Measurements from ENCODE around the gene SLC43A1. TPM values are rescaled to one million over a fixed set of nuclear protein-coding genes. Genes with fewer than 3 reads are reported as not detected.
"Not testable (repeated sequence)": the region's sequence is repeated elsewhere in the genome, so short reads cannot be mapped to it uniquely, and the experiment has no call there.

SLC43A1 gene
- total RNA-seq, 6 experiments from 2014 or later: 3.1 to 4.7 (median 4.3) TPM

DNA sequence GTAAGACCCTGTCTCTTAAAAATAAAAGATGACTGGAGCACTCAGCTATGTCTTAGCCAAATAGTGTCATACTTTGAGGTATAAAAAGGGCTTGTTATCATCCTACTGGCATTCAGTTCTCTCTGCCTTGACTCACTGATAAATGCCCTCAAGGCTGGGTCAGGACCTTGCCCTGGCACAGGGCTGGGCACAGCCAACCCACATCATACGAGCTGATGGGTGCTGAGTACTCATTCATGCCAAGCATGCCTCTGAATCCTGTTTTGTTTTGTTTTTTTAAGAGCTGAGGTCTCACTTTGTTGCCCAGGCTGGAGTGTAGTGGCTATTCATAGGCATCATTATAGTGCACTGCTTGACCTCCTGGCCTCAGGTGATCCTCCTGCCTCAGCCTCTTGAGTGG lies 23.8 kb upstream of the SLC43A1 start:
- no peak for TF ChIP-seq CTCF (IDR thresholded peaks at IDR 0.05)

GRCh38 chr11:57536947-57537619 lies 21.6 kb upstream of the SLC43A1 start, which contains the start of gene SMTNL1:
TSS of gene SMTNL1 (plus strand) at chr11:57537595. CDS start at chr11:57542643, 5,048 bp downstream.
- DNase-seq: no peak
- no peak within 1 kb of the TSS for H3K4me3 Mint-ChIP-seq
- peaks cover 14% of the 10 kb centered on the region for H3K4me1 Mint-ChIP-seq (ENCODE audit: low read depth)
- no peaks in the 10 kb centered on the region for H3K9me3 Mint-ChIP-seq
- H3K27ac Mint-ChIP-seq: no peak within 1 kb of the TSS
- no peak for TF ChIP-seq CTCF (IDR thresholded peaks at IDR 0.05)
- no peaks in the 10 kb centered on the region for H3K36me3 Mint-ChIP-seq (ENCODE audit: low read depth)
- peaks cover 26% of the 10 kb centered on the region for H3K27me3 Mint-ChIP-seq (ENCODE audit: insufficient read depth)

More for the DNA sequence above, 23.8 kb upstream of the SLC43A1 start:
- Mint-ChIP-seq H3K4me3 (no peak overlapping the region), H3K27me3 (ENCODE audit: insufficient read depth) (peaks cover 37% of the 10 kb centered on the region), H3K27ac (no peak overlapping the region), H3K36me3 (ENCODE audit: low read depth) (no peaks in the 10 kb centered on the region), H3K4me1 (ENCODE audit: low read depth) (peaks cover 14% of the 10 kb centered on the region), H3K9me3 (no peaks in the 10 kb centered on the region)
- DNase-seq: no peak

DNA sequence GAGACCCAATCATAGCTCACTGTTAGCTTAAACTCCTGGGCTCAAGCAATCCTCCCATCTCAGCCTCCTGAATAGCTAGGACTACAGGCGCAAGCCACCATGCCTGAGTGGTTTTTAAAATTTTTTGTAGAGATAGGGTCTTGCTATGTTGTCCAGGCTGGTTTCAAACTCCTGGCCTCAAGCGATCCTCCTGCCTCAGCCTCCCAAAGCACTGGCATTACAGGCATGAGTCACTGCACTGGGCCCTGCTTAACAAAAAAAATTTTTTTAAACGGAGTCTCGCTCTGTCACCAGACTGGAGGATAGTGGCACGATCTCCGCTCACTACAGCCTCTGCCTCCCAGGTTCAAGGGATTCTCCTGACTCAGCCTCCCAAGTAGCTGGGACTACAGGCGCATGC lies 18.9 kb upstream of the SLC43A1 start:
- DNase-seq; H3K9me3 Mint-ChIP-seq; H3K27ac Mint-ChIP-seq; H3K4me3 Mint-ChIP-seq; H3K36me3 Mint-ChIP-seq (ENCODE audit: low read depth): not testable (repeated sequence)
- peaks cover 15% of the 10 kb centered on the region for H3K27me3 Mint-ChIP-seq (ENCODE audit: insufficient read depth)
- H3K4me1 Mint-ChIP-seq (ENCODE audit: low read depth): peaks cover 25% of the 10 kb centered on the region

- TF ChIP-seq CTCF (IDR thresholded peaks at IDR 0.05): no peak
- no peaks in the 10 kb centered on the region for H3K9me3 Mint-ChIP-seq
- no peaks in the 10 kb centered on the region; the same call in none of the 2 replicates for H3K27me3 Mint-ChIP-seq (ENCODE audit: insufficient read depth)
- H3K27ac Mint-ChIP-seq: peak within 1 kb of the TSS; percentile 79
- H3K36me3 Mint-ChIP-seq (ENCODE audit: low read depth): peaks cover 4% of the 10 kb centered on the region; the same call in 1 of the 2 replicates
- H3K4me1 Mint-ChIP-seq (ENCODE audit: low read depth): peaks cover 22% of the 10 kb centered on the region
- DNase-seq: peak; percentile 96
- peak within 1 kb of the TSS; percentile 94 for H3K4me3 Mint-ChIP-seq
These were observed 15.3 kb upstream of the SLC43A1 start, which contains the start of gene TIMM10 for GRCh38 chr11:57530596-57531507. TSS of gene TIMM10 (minus strand) at chr11:57530754. CDS start at chr11:57530189, 565 bp downstream.

DNA sequence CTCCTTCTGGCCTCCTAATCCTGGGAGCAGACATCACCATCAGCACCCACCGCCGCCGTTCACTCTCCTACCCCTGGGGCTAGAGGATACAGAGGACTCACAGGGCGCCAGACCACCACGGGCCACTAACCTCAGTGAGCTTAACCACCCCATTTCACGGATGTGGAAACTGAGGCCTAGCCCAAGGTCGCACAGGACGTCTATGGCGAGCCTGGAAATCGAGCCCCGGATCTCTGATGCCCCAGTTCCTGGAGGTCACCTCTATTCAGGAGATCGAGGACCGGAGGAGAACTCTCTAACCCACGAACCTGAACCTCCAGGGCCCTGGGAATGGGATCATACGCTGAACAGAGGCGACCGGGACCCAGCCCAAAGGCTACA lies 14.7 kb upstream of the SLC43A1 start:
- no peak for DNase-seq
- peaks cover 7% of the 10 kb centered on the region for H3K36me3 Mint-ChIP-seq (ENCODE audit: low read depth)
- peak overlapping the region; percentile 79 for H3K27ac Mint-ChIP-seq
- peak overlapping the region; percentile 94 for H3K4me3 Mint-ChIP-seq
- H3K4me1 Mint-ChIP-seq (ENCODE audit: low read depth): peaks cover 22% of the 10 kb centered on the region
- TF ChIP-seq CTCF (IDR thresholded peaks at IDR 0.05): no peak
- H3K9me3 Mint-ChIP-seq: no peaks in the 10 kb centered on the region
- H3K27me3 Mint-ChIP-seq (ENCODE audit: insufficient read depth): no peaks in the 10 kb centered on the region; the same call in none of the 2 replicates

Measured in HFFc6 (cell line).